ENCODE results near the gene PLXNC1.

The PLXNC1 gene

GRCh38 chr12:94128280-94128679, 20.1 kb upstream of the PLXNC1 start:
- no peak for TF ChIP-seq CTCF (IDR thresholded peaks at IDR 0.05; ENCODE audit: low read depth, low read length)
- no peak for DNase-seq (ENCODE audit: low read depth in 2 of 2)
- no peak overlapping the region for H3K4me3 ChIP-seq (replicated peaks in 1 of 2; ENCODE audit: low read depth in 2 of 2, low read length in 2 of 2)

- peak; percentile 73 to 81 for DNase-seq (ENCODE audit: low read depth in 2 of 2)
- peak; percentile 72 for TF ChIP-seq CTCF (IDR thresholded peaks at IDR 0.05; ENCODE audit: low read depth, low read length)
These were observed 14.2 kb upstream of the PLXNC1 start for GRCh38 chr12:94133964-94134795.

GRCh38 chr12:94135896-94136295, 12.5 kb upstream of the PLXNC1 start:
- no peak for TF ChIP-seq CTCF (IDR thresholded peaks at IDR 0.05; ENCODE audit: low read depth, low read length)
- H3K4me3 ChIP-seq (replicated peaks in 1 of 2; ENCODE audit: low read depth in 2 of 2, low read length in 2 of 2), result no peak overlapping the region
- DNase-seq (ENCODE audit: low read depth in 2 of 2), result no peak

More at GRCh38 chr12:94133964-94134795, 14.2 kb upstream of the PLXNC1 start:
- no peak overlapping the region for H3K4me3 ChIP-seq (replicated peaks in 1 of 2; ENCODE audit: low read depth in 2 of 2, low read length in 2 of 2)

GRCh38 chr12:94139816-94140215, 8.6 kb upstream of the PLXNC1 start:
- TF ChIP-seq CTCF (IDR thresholded peaks at IDR 0.05; ENCODE audit: low read depth, low read length), result no peak
- no peak for DNase-seq (ENCODE audit: low read depth in 2 of 2)
- H3K4me3 ChIP-seq (replicated peaks in 1 of 2; ENCODE audit: low read depth in 2 of 2, low read length in 2 of 2), result no peak overlapping the region

- peak; percentile 35 to 39 for DNase-seq (ENCODE audit: low read depth in 2 of 2)
- no peak overlapping the region for H3K4me3 ChIP-seq (replicated peaks in 1 of 2; ENCODE audit: low read depth in 2 of 2, low read length in 2 of 2)
- peak; percentile 43 for TF ChIP-seq CTCF (IDR thresholded peaks at IDR 0.05; ENCODE audit: low read depth, low read length)
These were observed 7.8 kb upstream of the PLXNC1 start for GRCh38 chr12:94140556-94140955.

- no peak for TF ChIP-seq CTCF (IDR thresholded peaks at IDR 0.05; ENCODE audit: low read depth, low read length)
These were observed 7.2 kb upstream of the PLXNC1 start for GRCh38 chr12:94141004-94141764.

More at GRCh38 chr12:94141004-94141764, 7.2 kb upstream of the PLXNC1 start:
- H3K4me3 ChIP-seq (replicated peaks in 1 of 2; ENCODE audit: low read depth in 2 of 2, low read length in 2 of 2), result no peak overlapping the region
- no peak for DNase-seq (ENCODE audit: low read depth in 2 of 2)
